HEK293T (cell line): ENCODE measurements around the gene INPP4B.

Source experiments
- CTBP1 ChIP-seq: fragments of 450-650 bp; IDR thresholded peaks from 2 replicates; pipeline ENCODE4 v1.6.1; 2016; ENCODE audit warnings: borderline replicate concordance
- SP1 ChIP-seq: fragments of 450-650 bp; IDR thresholded peaks from 2 replicates; pipeline ENCODE4 v1.6.1; 2017

- TF ChIP-seq SP1 (no peak), CTBP1 (no peak)
These were observed 297.6 kb downstream of the INPP4B start for GRCh38 chr4:142548491-142548890.
